ENCODE data around the gene SNX8. TPM values are rescaled to one million over a fixed set of nuclear protein-coding genes. Genes with fewer than 3 reads are reported as not detected.

SNX8 gene
- total and polyA plus RNA-seq, 9 of the 15 experiments (the other 6 are each of a cell fraction or from before 2014, with no cell fraction given), result 2.7 to 51.6 (median 16.9) TPM

DNA sequence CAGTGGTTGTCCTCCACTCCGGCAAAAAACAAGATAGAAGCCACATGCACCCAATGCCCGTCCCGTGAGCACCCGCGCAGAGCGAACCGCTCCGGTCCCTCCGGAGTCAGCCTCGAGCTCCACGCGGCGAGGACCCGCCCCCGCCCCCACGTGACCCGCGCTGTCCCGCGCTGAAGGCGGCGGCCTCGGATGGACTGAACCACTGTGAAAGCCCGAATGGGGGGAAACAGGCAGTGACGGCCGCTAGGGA lies 39.6 kb upstream of the SNX8 start (continued):
- TF ChIP-seq, protein P1, sequence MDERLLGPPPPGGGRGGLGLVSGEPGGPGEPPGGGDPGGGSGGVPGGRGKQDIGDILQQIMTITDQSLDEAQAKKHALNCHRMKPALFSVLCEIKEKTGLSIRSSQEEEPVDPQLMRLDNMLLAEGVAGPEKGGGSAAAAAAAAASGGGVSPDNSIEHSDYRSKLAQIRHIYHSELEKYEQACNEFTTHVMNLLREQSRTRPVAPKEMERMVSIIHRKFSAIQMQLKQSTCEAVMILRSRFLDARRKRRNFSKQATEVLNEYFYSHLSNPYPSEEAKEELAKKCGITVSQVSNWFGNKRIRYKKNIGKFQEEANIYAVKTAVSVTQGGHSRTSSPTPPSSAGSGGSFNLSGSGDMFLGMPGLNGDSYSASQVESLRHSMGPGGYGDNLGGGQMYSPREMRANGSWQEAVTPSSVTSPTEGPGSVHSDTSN (CRISPR knock-in tag; IDR thresholded peaks at IDR 0.05; ENCODE audit: low read depth), result no peak
- TF ChIP-seq, protein P1 (tag; conservative IDR thresholded peaks at IDR 0.05; ENCODE audit: low read depth), result no peak
- no peak; the same call in 1 of the 2 replicates for TF ChIP-seq BRD4 (IDR thresholded peaks at IDR 0.05)
- TF ChIP-seq STAT6 (CRISPR knock-in tag; IDR thresholded peaks at IDR 0.05), result no peak; the same call in 1 of the 2 replicates
- TF ChIP-seq HINFP (tag; conservative IDR thresholded peaks at IDR 0.05; ENCODE audit: low read depth), result no peak
- TF ChIP-seq ZNF282 (CRISPR knock-in tag; IDR thresholded peaks at IDR 0.05), result peak; percentile 98; the same call in 1 of the 2 replicates
- TF ChIP-seq, protein P2, sequence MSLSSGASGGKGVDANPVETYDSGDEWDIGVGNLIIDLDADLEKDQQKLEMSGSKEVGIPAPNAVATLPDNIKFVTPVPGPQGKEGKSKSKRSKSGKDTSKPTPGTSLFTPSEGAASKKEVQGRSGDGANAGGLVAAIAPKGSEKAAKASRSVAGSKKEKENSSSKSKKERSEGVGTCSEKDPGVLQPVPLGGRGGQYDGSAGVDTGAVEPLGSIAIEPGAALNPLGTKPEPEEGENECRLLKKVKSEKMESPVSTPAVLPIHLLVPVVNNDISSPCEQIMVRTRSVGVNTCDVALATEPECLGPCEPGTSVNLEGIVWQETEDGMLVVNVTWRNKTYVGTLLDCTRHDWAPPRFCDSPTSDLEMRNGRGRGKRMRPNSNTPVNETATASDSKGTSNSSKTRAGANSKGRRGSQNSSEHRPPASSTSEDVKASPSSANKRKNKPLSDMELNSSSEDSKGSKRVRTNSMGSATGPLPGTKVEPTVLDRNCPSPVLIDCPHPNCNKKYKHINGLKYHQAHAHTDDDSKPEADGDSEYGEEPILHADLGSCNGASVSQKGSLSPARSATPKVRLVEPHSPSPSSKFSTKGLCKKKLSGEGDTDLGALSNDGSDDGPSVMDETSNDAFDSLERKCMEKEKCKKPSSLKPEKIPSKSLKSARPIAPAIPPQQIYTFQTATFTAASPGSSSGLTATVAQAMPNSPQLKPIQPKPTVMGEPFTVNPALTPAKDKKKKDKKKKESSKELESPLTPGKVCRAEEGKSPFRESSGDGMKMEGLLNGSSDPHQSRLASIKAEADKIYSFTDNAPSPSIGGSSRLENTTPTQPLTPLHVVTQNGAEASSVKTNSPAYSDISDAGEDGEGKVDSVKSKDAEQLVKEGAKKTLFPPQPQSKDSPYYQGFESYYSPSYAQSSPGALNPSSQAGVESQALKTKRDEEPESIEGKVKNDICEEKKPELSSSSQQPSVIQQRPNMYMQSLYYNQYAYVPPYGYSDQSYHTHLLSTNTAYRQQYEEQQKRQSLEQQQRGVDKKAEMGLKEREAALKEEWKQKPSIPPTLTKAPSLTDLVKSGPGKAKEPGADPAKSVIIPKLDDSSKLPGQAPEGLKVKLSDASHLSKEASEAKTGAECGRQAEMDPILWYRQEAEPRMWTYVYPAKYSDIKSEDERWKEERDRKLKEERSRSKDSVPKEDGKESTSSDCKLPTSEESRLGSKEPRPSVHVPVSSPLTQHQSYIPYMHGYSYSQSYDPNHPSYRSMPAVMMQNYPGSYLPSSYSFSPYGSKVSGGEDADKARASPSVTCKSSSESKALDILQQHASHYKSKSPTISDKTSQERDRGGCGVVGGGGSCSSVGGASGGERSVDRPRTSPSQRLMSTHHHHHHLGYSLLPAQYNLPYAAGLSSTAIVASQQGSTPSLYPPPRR (CRISPR knock-in tag; IDR thresholded peaks at IDR 0.05; ENCODE audit: borderline replicate concordance), result no peak
- no peak for TF ChIP-seq ZNF3 (CRISPR knock-in tag; IDR thresholded peaks at IDR 0.05)
- no peak for TF ChIP-seq PHB2 (IDR thresholded peaks at IDR 0.05; ENCODE audit: low read depth)
- no peak for TF ChIP-seq RBM17 (IDR thresholded peaks at IDR 0.05; ENCODE audit: borderline replicate concordance, low read depth, low read length)
- TF ChIP-seq, protein P3, sequence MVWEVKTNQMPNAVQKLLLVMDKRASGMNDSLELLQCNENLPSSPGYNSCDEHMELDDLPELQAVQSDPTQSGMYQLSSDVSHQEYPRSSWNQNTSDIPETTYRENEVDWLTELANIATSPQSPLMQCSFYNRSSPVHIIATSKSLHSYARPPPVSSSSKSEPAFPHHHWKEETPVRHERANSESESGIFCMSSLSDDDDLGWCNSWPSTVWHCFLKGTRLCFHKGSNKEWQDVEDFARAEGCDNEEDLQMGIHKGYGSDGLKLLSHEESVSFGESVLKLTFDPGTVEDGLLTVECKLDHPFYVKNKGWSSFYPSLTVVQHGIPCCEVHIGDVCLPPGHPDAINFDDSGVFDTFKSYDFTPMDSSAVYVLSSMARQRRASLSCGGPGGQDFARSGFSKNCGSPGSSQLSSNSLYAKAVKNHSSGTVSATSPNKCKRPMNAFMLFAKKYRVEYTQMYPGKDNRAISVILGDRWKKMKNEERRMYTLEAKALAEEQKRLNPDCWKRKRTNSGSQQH (CRISPR knock-in tag; IDR thresholded peaks at IDR 0.05), result no peak
- TF ChIP-seq SRSF3 (IDR thresholded peaks at IDR 0.05; ENCODE audit: insufficient read depth, low read length), result no peak

Data from K562 (cell line).